Mucosa of descending colon (tissue), 3 donors: ENCODE measurements around the gene FAM168A. TPM values are rescaled to one million over a fixed set of nuclear protein-coding genes. Genes with fewer than 3 reads are reported as not detected.

ENCODE experiments used
- ATAC-seq: fragments of 200-7000 bp; cut with Tn5 transposase; one replicate; pipeline ENCODE4 v1.9.1; 2020; ENCODE audit warnings: mild to moderate bottlenecking, moderate library complexity
- DNase-seq, 3 donors: peaks; one replicate each; pipeline ENCODE4 v3.0.0-alpha.2; 2020
- H3K36me3 ChIP-seq: fragments of 200-600 bp; one replicate; pipeline ENCODE4 v1.8.0; 2021; ENCODE audit warnings: low read depth, mild to moderate bottlenecking
- H3K4me1 ChIP-seq: fragments of 200-600 bp; one replicate; pipeline ENCODE4 v1.8.0; 2021; ENCODE audit warnings: low read depth, mild to moderate bottlenecking
- H3K4me3 ChIP-seq: fragments of 200-600 bp; one replicate; pipeline ENCODE4 v1.8.0; 2021; ENCODE audit warnings: mild to moderate bottlenecking
- H3K9me3 ChIP-seq: fragments of 200-600 bp; one replicate; pipeline ENCODE4 v1.8.0; 2021; ENCODE audit warnings: mild to moderate bottlenecking
- CTCF ChIP-seq: fragments of 200-600 bp; IDR thresholded peaks from one replicate; pipeline ENCODE4 v1.8.0; 2022; ENCODE audit warnings: antibody characterized with exemption, mild to moderate bottlenecking
- intact Hi-C, 2 donors: fragments of 100-400 bp; cut with DNase I in 1 of 2; cut with micrococcal nuclease in 1 of 2; formaldehyde crosslinking; loops; one replicate each; pipeline versions ENCODE4 v1.11.0 to v1.11.1; 2022; cut with DNase I, micrococcal nuclease
- total RNA-seq, 3 donors: library from RNA; stranded (reverse); fragmentation: NEBNext Ultra II Directional in 2 of 3; extraction: Animal tissue kit (Norgen Biotek cat#: 25700) in 2 of 3; gene quantifications; one replicate each; pipeline versions ENCODE4 v1.2.1 to v1.2.4, GENCODE V29; 2021 to 2023
- donor health status: DM: no; HTN: no; CAD: no; lungs with moderate emphysema.
- donor health status: DM: no; HTN: no; CAD: no.
- donor health status: DM: no; HTN: yes; CAD: no.

FAM168A gene
- total RNA-seq, 3 donors from 2014 or later, result 16.6 to 46.4 (median 19.9) TPM

DNA sequence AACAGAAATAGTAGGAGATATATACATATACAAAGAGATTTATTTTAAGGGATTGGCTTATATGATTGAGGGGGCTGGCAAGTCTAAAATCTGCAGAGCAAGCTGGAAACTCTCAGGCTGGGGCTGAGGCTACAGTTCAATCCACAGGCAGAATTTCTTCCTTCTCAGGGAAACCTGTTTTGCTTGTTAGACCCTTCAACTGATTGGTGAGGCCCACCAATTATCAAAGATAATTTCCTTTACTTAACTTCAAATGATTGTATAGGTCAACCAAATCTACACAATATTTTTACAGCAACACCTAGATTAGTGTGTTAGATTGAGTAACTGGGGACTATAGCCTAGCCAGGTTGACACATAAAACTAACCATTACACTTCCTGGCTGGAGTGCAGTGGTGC lies 43.8 kb upstream of the FAM168A start:
- intact Hi-C loops, result no loop called here
- Histone ChIP-seq H3K4me1 (no peaks in the 10 kb centered on the region), H3K9me3 (no peaks in the 10 kb centered on the region), H3K36me3 (no peaks in the 10 kb centered on the region), H3K4me3 (no peak overlapping the region)
- no peak for ATAC-seq
- no peak for TF ChIP-seq CTCF
- no peak for DNase-seq

DNA sequence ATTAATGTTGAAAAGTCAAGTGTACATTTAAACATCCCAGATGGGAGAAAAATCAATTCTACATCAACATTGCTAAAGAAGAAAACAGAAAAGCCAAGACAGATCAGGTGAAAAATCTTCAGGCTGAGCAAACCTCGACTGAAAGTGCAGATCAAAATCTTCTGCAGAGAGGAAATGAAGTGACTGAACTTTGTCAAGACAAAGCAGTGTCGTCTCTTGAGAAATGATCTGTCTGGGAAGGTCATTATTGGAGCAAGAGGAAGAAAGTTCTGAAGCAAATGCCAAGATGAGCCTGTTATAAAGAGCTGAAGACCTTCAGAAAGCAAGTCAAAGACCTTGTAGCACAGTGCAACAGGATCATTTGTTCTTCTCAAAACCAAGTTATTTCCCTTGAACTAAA lies 42.7 kb upstream of the FAM168A start:
- no peak overlapping the region for H3K4me3 ChIP-seq
- no peaks in the 10 kb centered on the region for H3K9me3 ChIP-seq
- intact Hi-C loops, result no loop called here
- H3K36me3 ChIP-seq, result no peaks in the 10 kb centered on the region
- no peak for TF ChIP-seq CTCF
- H3K4me1 ChIP-seq, result no peaks in the 10 kb centered on the region
- no peak for DNase-seq
- ATAC-seq, result no peak

GRCh38 chr11:73637012-73637411 lies 39.1 kb upstream of the FAM168A start:
- intact Hi-C loops, result no loop called here
- no peaks in the 10 kb centered on the region for H3K36me3 ChIP-seq
- no peak for TF ChIP-seq CTCF
- H3K4me1 ChIP-seq, result no peaks in the 10 kb centered on the region
- no peak overlapping the region for H3K4me3 ChIP-seq
- ATAC-seq (no peak), DNase-seq (no peak)
- H3K9me3 ChIP-seq, result no peaks in the 10 kb centered on the region

DNA sequence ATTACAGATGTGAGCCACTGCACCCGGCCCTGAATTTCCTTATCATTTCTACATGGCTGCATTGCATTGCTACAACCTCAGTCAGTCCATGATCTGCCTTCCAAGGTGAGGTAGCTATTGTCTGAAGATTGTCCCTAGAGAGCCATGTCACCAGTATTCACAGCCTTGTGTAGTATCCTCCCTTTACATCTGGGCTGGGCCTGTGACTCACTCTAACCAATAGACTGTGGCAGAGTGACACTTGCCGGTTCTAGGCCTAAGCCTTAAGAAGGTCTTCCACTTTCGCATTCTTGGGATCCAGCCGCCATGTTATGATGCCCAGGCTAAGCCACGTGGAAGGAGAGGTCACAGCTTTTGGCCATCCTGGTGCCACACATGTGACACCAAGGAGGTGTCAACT lies 38.3 kb upstream of the FAM168A start:
- no peaks in the 10 kb centered on the region for H3K36me3 ChIP-seq
- intact Hi-C loops, result no loop called here
- no peak for TF ChIP-seq CTCF
- H3K9me3 ChIP-seq, result no peaks in the 10 kb centered on the region
- no peaks in the 10 kb centered on the region for H3K4me1 ChIP-seq
- H3K4me3 ChIP-seq, result no peak overlapping the region
- DNase-seq (no peak), ATAC-seq (no peak)

DNA sequence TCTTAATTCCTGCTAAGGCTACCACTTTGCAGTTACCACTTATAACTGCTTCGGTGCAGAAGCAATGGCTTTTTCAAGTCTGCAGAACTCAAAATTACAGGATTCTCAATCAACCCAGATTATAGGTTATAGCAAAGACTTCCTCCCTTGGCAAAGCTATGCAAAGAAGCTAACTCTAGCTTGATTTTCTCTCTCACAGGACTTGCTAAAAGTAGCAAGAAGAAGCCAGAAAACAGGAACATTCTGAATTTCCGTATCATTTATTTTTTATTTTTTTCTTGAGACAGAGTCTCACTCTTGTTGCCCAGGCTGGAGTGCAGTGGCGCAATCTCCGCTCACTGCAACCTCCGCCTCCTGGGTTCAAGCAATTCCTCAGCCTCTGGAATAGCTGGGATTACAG lies 37.8 kb upstream of the FAM168A start:
- intact Hi-C loops, result no loop called here
- no peak overlapping the region for H3K4me3 ChIP-seq
- H3K4me1 ChIP-seq, result no peaks in the 10 kb centered on the region
- ATAC-seq (no peak), DNase-seq (no peak)
- no peaks in the 10 kb centered on the region for H3K9me3 ChIP-seq
- no peak for TF ChIP-seq CTCF
- no peaks in the 10 kb centered on the region for H3K36me3 ChIP-seq

- Histone ChIP-seq H3K4me3 (no peak overlapping the region), H3K4me1 (no peaks in the 10 kb centered on the region), H3K36me3 (no peaks in the 10 kb centered on the region), H3K9me3 (no peaks in the 10 kb centered on the region)
- ATAC-seq (no peak), DNase-seq (no peak)
- intact Hi-C loops, result no loop called here
- TF ChIP-seq CTCF, result no peak
Observed at GRCh38 chr11:73633999-73634398, 36.1 kb upstream of the FAM168A start.
